HepG2 (cell line): Measurements from ENCODE around the gene ATP5MC2. TPM values are rescaled to one million over a fixed set of nuclear protein-coding genes. Genes with fewer than 3 reads are reported as not detected.

ENCODE experiments used
- DR1 ChIP-seq: sonication (generic); formaldehyde crosslinking; IDR thresholded peaks from 2 replicates; pipeline ENCODE4 v1.8.0; 2021; ENCODE audit warnings: mild to moderate bottlenecking, missing genetic modification reagents, inconsistent platforms
- FOSL2 ChIP-seq: sonication (generic); formaldehyde crosslinking; IDR thresholded peaks from 2 replicates; pipeline ENCODE4 v1.4.0; 2020; ENCODE audit warnings: missing genetic modification reagents
- JUND ChIP-seq: sonication (generic); formaldehyde crosslinking; IDR thresholded peaks from 2 replicates; pipeline ENCODE4 v1.8.0; 2022; ENCODE audit warnings: mild to moderate bottlenecking, missing genetic modification reagents
- MBD4 ChIP-seq: IDR thresholded peaks from 2 replicates; pipeline ENCODE4 v1.6.1; 2012; ENCODE audit warnings: low read length, inconsistent platforms, borderline replicate concordance
- POLR2AphosphoS5 ChIP-seq: IDR thresholded peaks from 2 replicates; pipeline ENCODE4 v1.6.1; 2012; ENCODE audit warnings: low read depth, low read length
- PRDM10 ChIP-seq: sonication (generic); formaldehyde crosslinking; IDR thresholded peaks from 2 replicates; pipeline ENCODE4 v1.4.0; 2020; ENCODE audit warnings: low read depth, missing genetic modification reagents
- RFX5 ChIP-seq: IDR thresholded peaks from 2 replicates; pipeline ENCODE4 v1.6.1; 2011; ENCODE audit warnings: low read depth, low read length, improper control_type of control experiment
- SP140L ChIP-seq: sonication (generic); formaldehyde crosslinking; IDR thresholded peaks from 2 replicates; pipeline ENCODE4 v1.4.0; 2020; ENCODE audit warnings: missing genetic modification reagents, borderline replicate concordance
- TCF7 ChIP-seq: sonication (generic); IDR thresholded peaks from 2 replicates; pipeline ENCODE4 v1.6.1; 2016; ENCODE audit warnings: antibody characterized with exemption, low read depth
- XRCC5 ChIP-seq: fragments of 200-400 bp; formaldehyde crosslinking; optimal IDR thresholded peaks from 2 replicates; pipeline ENCODE3; 2017; ENCODE audit warnings: mild to moderate bottlenecking, low read length
- ZFP36L1 ChIP-seq: sonication (generic); formaldehyde crosslinking; IDR thresholded peaks from 2 replicates; pipeline ENCODE4 v1.8.0; 2022; ENCODE audit warnings: mild to moderate bottlenecking, missing genetic modification reagents, moderate library complexity
- ZKSCAN5 ChIP-seq: sonication (generic); formaldehyde crosslinking; IDR thresholded peaks from 2 replicates; pipeline ENCODE4 v1.5.1; 2020; ENCODE audit warnings: mild to moderate bottlenecking, missing genetic modification reagents
- ZNF143 ChIP-seq: sonication (generic); formaldehyde crosslinking; IDR thresholded peaks from 2 replicates; pipeline ENCODE4 v1.4.0; 2020; ENCODE audit warnings: missing genetic modification reagents
- ZNF18 ChIP-seq: sonication (generic); formaldehyde crosslinking; IDR thresholded peaks from 2 replicates; pipeline ENCODE4 v1.8.0; 2022; ENCODE audit warnings: mild to moderate bottlenecking, missing genetic modification reagents; ENCODE audit not compliant: insufficient replicate concordance
- ZNF235 ChIP-seq: sonication (generic); formaldehyde crosslinking; IDR thresholded peaks from 2 replicates; pipeline ENCODE4 v1.8.1; 2023; ENCODE audit warnings: mild to moderate bottlenecking, missing genetic modification reagents, borderline replicate concordance
- ZNF256 ChIP-seq: sonication (generic); formaldehyde crosslinking; conservative IDR thresholded peaks from 2 replicates; pipeline ENCODE4 v1.4.0; 2020; ENCODE audit warnings: missing genetic modification reagents
- ZNF619 ChIP-seq: sonication (generic); formaldehyde crosslinking; IDR thresholded peaks from 2 replicates; pipeline ENCODE4 v1.4.0; 2020; ENCODE audit warnings: mild to moderate bottlenecking, missing genetic modification reagents
- ZSCAN9 ChIP-seq: IDR thresholded peaks from 2 replicates; pipeline ENCODE4 v1.6.1; 2016; ENCODE audit warnings: borderline replicate concordance
- polyA plus RNA-seq, 8 experiments: library from polyadenylated mRNA; depleted of rRNA in 3 of 8; stranded (reverse) in 7 of 8; unstranded in 1 of 8; fragments of >200 nt; fragmentation: Illumina TruSeq in 4 of 8; extraction: Trizol in 4 of 8; gene quantifications; 2 replicates each; pipeline versions ENCODE4 v1.2.1 to v1.2.3, GENCODE V29; 2011 to 2016; ENCODE audit warnings: low read depth in 4 of 8, missing spikeins in 1 of 8, mixed read lengths in 1 of 8; ENCODE audit not compliant: insufficient read depth in 1 of 8
- total RNA-seq, 5 experiments: library from RNA; depleted of rRNA; stranded (reverse); fragments of >200 nt; fragmentation: Illumina TruSeq; extraction: Trizol; gene quantifications; 2 replicates each; pipeline ENCODE4 v1.2.3, GENCODE V29; 2016; ENCODE audit warnings: low read depth in 1 of 5

The ATP5MC2 gene
- total and polyA plus RNA-seq, 2 of the 13 experiments (the other 11 are each of a cell fraction or from before 2014, with no cell fraction given) = 230 to 257 TPM

- peak; percentile 76; the same call in 1 of the 2 replicates for TF ChIP-seq JUND (CRISPR knock-in tag)
- TF ChIP-seq ZNF256 (CRISPR knock-in tag) = peak; percentile 16; the same call in 1 of the 2 replicates
- 0 out of 2 replicates have a peak, but pooled peaks have one; percentile 43 for TF ChIP-seq SP140L (CRISPR knock-in tag)
- peak; percentile 70; the same call in 1 of the 2 replicates for TF ChIP-seq PRDM10
- peak; percentile 30; the same call in 1 of the 2 replicates for TF ChIP-seq ZNF143 (CRISPR knock-in tag)
- TF ChIP-seq ZSCAN9 (CRISPR knock-in tag) = peak; percentile 85
- peak; percentile 94; the same call in 1 of the 2 replicates for TF ChIP-seq ZNF235
- no peak for TF ChIP-seq MBD4
- peak; percentile 86 for TF ChIP-seq DR1 (CRISPR knock-in tag)
- peak; percentile 65 for TF ChIP-seq FOSL2 (CRISPR knock-in tag)
- peak; percentile 99 for TF ChIP-seq XRCC5
- TF ChIP-seq ZKSCAN5 = peak; percentile 21; the same call in 1 of the 2 replicates
- no peak for TF ChIP-seq TCF7
- TF ChIP-seq ZNF18 (CRISPR knock-in tag) = no peak
- TF ChIP-seq ZNF619 (CRISPR knock-in tag) = peak; percentile 95
- TF ChIP-seq POLR2AphosphoS5 = peak; percentile 89
- 0 out of 2 replicates have a peak, but pooled peaks have one; percentile 22 for TF ChIP-seq RFX5
- TF ChIP-seq ZFP36L1 (CRISPR knock-in tag) = peak; percentile 95
Observed at GRCh38 chr12:53675701-53676607, at the start of gene ATP5MC2 (continued).
